ENCODE measurements around the gene ING4. TPM values are rescaled to one million over a fixed set of nuclear protein-coding genes. Genes with fewer than 3 reads are reported as not detected.

The ING4 gene
- total and polyA plus RNA-seq, 2 of the 4 experiments (the other 2 are of a cell fraction) = 22.0 to 47.5 TPM

GRCh38 chr12:6631549-6631961 lies 31.4 kb downstream of the ING4 start:
- H2BK5ac ChIP-seq (ENCODE audit: low read depth, low read length, poor library complexity, severe bottlenecking) = no peak overlapping the region
- H3K4me3 ChIP-seq (ENCODE audit: insufficient read depth, low read depth, low read length) = no peak overlapping the region
- DNase-seq (no peak), ATAC-seq (ENCODE audit: low read depth) (no peak)
- H3K27me3 ChIP-seq (ENCODE audit: control insufficient read depth, insufficient read depth, low read length) = 0 out of 2 replicates have a peak, but pooled peaks cover 4% of the 10 kb centered on the region
- H3K23ac ChIP-seq (ENCODE audit: low read depth, low read length) = no peak overlapping the region
- H3K79me1 ChIP-seq (ENCODE audit: low read depth in 1 of 2, low read length in 2 of 2) = no peaks in the 10 kb centered on the region
- no peak overlapping the region for H4K91ac ChIP-seq (ENCODE audit: insufficient read depth, low read depth, low read length)
- in situ Hi-C loops (cut with MboI; ENCODE audit: low sequenced_read_pairs) (no loop called here), dilution Hi-C loops (cut with HindIII; ENCODE audit: low sequenced_read_pairs, unreplicated experiment) (no loop called here), intact Hi-C loops (cut with micrococcal nuclease) (no loop called here)
- ChIA-PET POLR2A (ENCODE audit: unreplicated experiment) (no interaction called here), CTCF (no interaction called here)
- H3K36me3 ChIP-seq (ENCODE audit: control insufficient read depth, insufficient read depth, low read length) = no peaks in the 10 kb centered on the region
- H2AK9ac ChIP-seq (replicated peaks; ENCODE audit: low read depth, low read length, poor library complexity) = no peak overlapping the region
- no peak overlapping the region for H3K4me2 ChIP-seq (ENCODE audit: low read depth, low read length)
- H2AK5ac ChIP-seq (ENCODE audit: low read depth, low read length) = no peak overlapping the region
- H2AFZ ChIP-seq (replicated peaks; ENCODE audit: low read length, poor library complexity) = peak overlapping the region; percentile 8
- no peak overlapping the region for H3K27ac ChIP-seq (ENCODE audit: insufficient read depth, low read length)
- no peaks in the 10 kb centered on the region for H3K9me1 ChIP-seq (ENCODE audit: insufficient read depth, low read length)
- no peak overlapping the region for H4K5ac ChIP-seq (ENCODE audit: low read depth, low read length)
- 83% methylated on average over 2 of the region's 3 CpGs; no CpG with 5 or more reads in 1 of the 2 experiments for WGBS, 2 experiments (ENCODE audit: extremely low coverage in 2 of 2, insufficient read length in 1 of 2)
- no peak overlapping the region for H3K9ac ChIP-seq (ENCODE audit: low read depth, low read length)
- no peak overlapping the region for H3K18ac ChIP-seq (ENCODE audit: low read depth, low read length)
- H3K9me3 ChIP-seq (ENCODE audit: control insufficient read depth, insufficient read depth, low read length) = no peaks in the 10 kb centered on the region
- no peak overlapping the region for H2BK15ac ChIP-seq (ENCODE audit: low read depth, low read length)
- no peak overlapping the region for H3K56ac ChIP-seq (ENCODE audit: extremely low read depth, insufficient read depth, low read length)
- no peak overlapping the region for H4K8ac ChIP-seq (ENCODE audit: low read depth in 2 of 2, low read length in 2 of 2)
- BruUV-seq (replicated peaks) = no TSS peak
- peaks cover 6% of the 10 kb centered on the region; the same call in 1 of the 2 replicates for H3K4me1 ChIP-seq (ENCODE audit: control insufficient read depth, insufficient read depth, low read length)
- H3K14ac ChIP-seq (replicated peaks; ENCODE audit: low read depth, low read length) = no peak overlapping the region
- H2BK120ac ChIP-seq (ENCODE audit: low read depth, low read length) = no peak overlapping the region
- TF ChIP-seq, protein P1, sequence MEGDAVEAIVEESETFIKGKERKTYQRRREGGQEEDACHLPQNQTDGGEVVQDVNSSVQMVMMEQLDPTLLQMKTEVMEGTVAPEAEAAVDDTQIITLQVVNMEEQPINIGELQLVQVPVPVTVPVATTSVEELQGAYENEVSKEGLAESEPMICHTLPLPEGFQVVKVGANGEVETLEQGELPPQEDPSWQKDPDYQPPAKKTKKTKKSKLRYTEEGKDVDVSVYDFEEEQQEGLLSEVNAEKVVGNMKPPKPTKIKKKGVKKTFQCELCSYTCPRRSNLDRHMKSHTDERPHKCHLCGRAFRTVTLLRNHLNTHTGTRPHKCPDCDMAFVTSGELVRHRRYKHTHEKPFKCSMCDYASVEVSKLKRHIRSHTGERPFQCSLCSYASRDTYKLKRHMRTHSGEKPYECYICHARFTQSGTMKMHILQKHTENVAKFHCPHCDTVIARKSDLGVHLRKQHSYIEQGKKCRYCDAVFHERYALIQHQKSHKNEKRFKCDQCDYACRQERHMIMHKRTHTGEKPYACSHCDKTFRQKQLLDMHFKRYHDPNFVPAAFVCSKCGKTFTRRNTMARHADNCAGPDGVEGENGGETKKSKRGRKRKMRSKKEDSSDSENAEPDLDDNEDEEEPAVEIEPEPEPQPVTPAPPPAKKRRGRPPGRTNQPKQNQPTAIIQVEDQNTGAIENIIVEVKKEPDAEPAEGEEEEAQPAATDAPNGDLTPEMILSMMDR (conservative IDR thresholded peaks at IDR 0.05; ENCODE audit: low read depth, low read length) = no peak
- TF ChIP-seq MAZ (IDR thresholded peaks at IDR 0.05; ENCODE audit: borderline replicate concordance, low read depth, low read length) (no peak), MXI1 (IDR thresholded peaks at IDR 0.05; ENCODE audit: borderline replicate concordance, low read depth, low read length) (no peak), BHLHE40 (IDR thresholded peaks at IDR 0.05; ENCODE audit: low read depth, low read length) (no peak), RCOR1 (IDR thresholded peaks at IDR 0.05; ENCODE audit: insufficient replicate concordance, low read length) (no peak), POLR2A (IDR thresholded peaks at IDR 0.05; ENCODE audit: low read depth, low read length) (no peak), RAD21 (IDR thresholded peaks at IDR 0.05; ENCODE audit: low read length) (no peak)
- TF ChIP-seq, protein P2, sequence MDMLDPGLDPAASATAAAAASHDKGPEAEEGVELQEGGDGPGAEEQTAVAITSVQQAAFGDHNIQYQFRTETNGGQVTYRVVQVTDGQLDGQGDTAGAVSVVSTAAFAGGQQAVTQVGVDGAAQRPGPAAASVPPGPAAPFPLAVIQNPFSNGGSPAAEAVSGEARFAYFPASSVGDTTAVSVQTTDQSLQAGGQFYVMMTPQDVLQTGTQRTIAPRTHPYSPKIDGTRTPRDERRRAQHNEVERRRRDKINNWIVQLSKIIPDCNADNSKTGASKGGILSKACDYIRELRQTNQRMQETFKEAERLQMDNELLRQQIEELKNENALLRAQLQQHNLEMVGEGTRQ (IDR thresholded peaks at IDR 0.05; ENCODE audit: low read depth, low read length) = no peak
- H3K4ac ChIP-seq (ENCODE audit: low read depth, low read length) = no peak overlapping the region
- H4K20me1 ChIP-seq (ENCODE audit: insufficient read depth, low read length) = no peaks in the 10 kb centered on the region
- no peak overlapping the region for H2BK20ac ChIP-seq (ENCODE audit: low read depth, low read length)
